IMR-90 (cell line): ENCODE measurements around the gene SPDEF. TPM values are rescaled to one million over a fixed set of nuclear protein-coding genes. Genes with fewer than 3 reads are reported as not detected.

Experiments used
- ATAC-seq: fragments of 200-7000 bp; cut with Tn5 transposase; 2 replicates; pipeline ENCODE4 v1.9.1; 2020; ENCODE audit warnings: low read depth, mild to moderate bottlenecking, moderate library complexity
- BruUV-seq: library from RNA; stranded (reverse); fragments of 400-500 nt; replicated peaks from 2 replicates; lab custom pipeline; 2021; lab: Mats Ljungman, UMichigan
- CTCF ChIA-PET: fragments of 300-600 bp; formaldehyde crosslinking; extraction: SDS; loops from one replicate; lab custom pipeline; 2021; ENCODE audit warnings: antibody characterized with exemption; lab: Yijun Ruan, JAX
- POLR2A ChIA-PET: fragments of 300-600 bp; sonication (Branson Sonifier 250); formaldehyde crosslinking; loops from one replicate; lab custom pipeline; 2022; ENCODE audit warnings: antibody characterized with exemption; ENCODE audit not compliant: unreplicated experiment; lab: Charles Lee
- DNase-seq: peaks from one replicate; pipeline ENCODE4 v3.0.0; 2013
- H2AFZ ChIP-seq: replicated peaks from 2 replicates; pipeline ENCODE3; 2013; ENCODE audit warnings: low read length, mild to moderate bottlenecking; ENCODE audit not compliant: poor library complexity
- H2AK5ac ChIP-seq: 2 replicates; pipeline ENCODE4 v1.6.1; 2013; ENCODE audit warnings: low read depth, low read length, inconsistent platforms
- H2AK9ac ChIP-seq: replicated peaks from 2 replicates; pipeline ENCODE3; 2013; ENCODE audit warnings: mild to moderate bottlenecking, low read depth, low read length, moderate library complexity; ENCODE audit not compliant: poor library complexity
- H2BK120ac ChIP-seq: 2 replicates; pipeline ENCODE4 v1.6.1; 2013; ENCODE audit warnings: low read depth, low read length, inconsistent platforms
- H2BK15ac ChIP-seq: 3 replicates; pipeline ENCODE4 v1.6.1; 2013; ENCODE audit warnings: low read depth, low read length, inconsistent platforms
- H2BK20ac ChIP-seq: 2 replicates; pipeline ENCODE4 v1.6.1; 2013; ENCODE audit warnings: low read depth, mild to moderate bottlenecking, inconsistent platforms, low read length, moderate library complexity
- H2BK5ac ChIP-seq: 2 replicates; pipeline ENCODE4 v1.6.1; 2013; ENCODE audit warnings: mild to moderate bottlenecking, low read depth, low read length, inconsistent platforms; ENCODE audit not compliant: poor library complexity, severe bottlenecking
- H3K14ac ChIP-seq: replicated peaks from 2 replicates; pipeline ENCODE4 v1.6.1; 2013; ENCODE audit warnings: low read depth, low read length, inconsistent platforms
- H3K18ac ChIP-seq: 2 replicates; pipeline ENCODE4 v1.6.1; 2013; ENCODE audit warnings: low read depth, low read length, control low read depth
- H3K23ac ChIP-seq: 2 replicates; pipeline ENCODE4 v1.6.1; 2013; ENCODE audit warnings: low read depth, low read length, inconsistent platforms
- H3K27ac ChIP-seq: 2 replicates; pipeline ENCODE4 v1.5.1; 2013; ENCODE audit warnings: mild to moderate bottlenecking, control low read depth, low read length; ENCODE audit not compliant: insufficient read depth
- H3K27me3 ChIP-seq: 2 replicates; pipeline ENCODE4 v1.6.1; 2013; ENCODE audit warnings: low read length; ENCODE audit not compliant: control insufficient read depth, insufficient read depth
- H3K36me3 ChIP-seq: 2 replicates; pipeline ENCODE4 v1.6.1; 2013; ENCODE audit warnings: low read length, mixed read lengths; ENCODE audit not compliant: control insufficient read depth, insufficient read depth
- H3K4ac ChIP-seq: 2 replicates; pipeline ENCODE4 v1.6.1; 2013; ENCODE audit warnings: low read depth, low read length, inconsistent platforms
- H3K4me1 ChIP-seq: 2 replicates; pipeline ENCODE4 v1.6.1; 2013; ENCODE audit warnings: low read length, mixed read lengths; ENCODE audit not compliant: control insufficient read depth, insufficient read depth
- H3K4me2 ChIP-seq: 2 replicates; pipeline ENCODE4 v1.6.1; 2013; ENCODE audit warnings: low read depth, mild to moderate bottlenecking, control low read depth, low read length, moderate library complexity
- H3K4me3 ChIP-seq: 2 replicates; pipeline ENCODE4 v1.5.1; 2013; ENCODE audit warnings: low read depth, mild to moderate bottlenecking, control low read depth, low read length, moderate library complexity; ENCODE audit not compliant: insufficient read depth
- H3K56ac ChIP-seq: 2 replicates; pipeline ENCODE4 v1.6.1; 2013; ENCODE audit warnings: low read length, inconsistent platforms; ENCODE audit not compliant: insufficient read depth; ENCODE audit errors: extremely low read depth
- H3K79me1 ChIP-seq, 2 experiments: 2 replicates each; pipeline ENCODE4 v1.6.1; 2013; ENCODE audit warnings: low read length in 2 of 2, inconsistent platforms in 1 of 2, low read depth in 1 of 2
- H3K9ac ChIP-seq: 2 replicates; pipeline ENCODE4 v1.6.1; 2013; ENCODE audit warnings: low read depth, low read length, control low read depth
- H3K9me1 ChIP-seq: 2 replicates; pipeline ENCODE4 v1.6.1; 2013; ENCODE audit warnings: low read length, inconsistent platforms; ENCODE audit not compliant: insufficient read depth
- H3K9me3 ChIP-seq: 2 replicates; pipeline ENCODE4 v1.6.1; 2013; ENCODE audit warnings: low read length; ENCODE audit not compliant: control insufficient read depth, insufficient read depth
- H4K20me1 ChIP-seq: 2 replicates; pipeline ENCODE4 v1.6.1; 2013; ENCODE audit warnings: low read length, inconsistent platforms; ENCODE audit not compliant: insufficient read depth
- H4K5ac ChIP-seq: 2 replicates; pipeline ENCODE4 v1.6.1; 2013; ENCODE audit warnings: mild to moderate bottlenecking, low read depth, low read length, control low read depth
- H4K8ac ChIP-seq, 2 experiments: 2 replicates each; pipeline ENCODE4 v1.6.1; 2013; ENCODE audit warnings: low read depth in 2 of 2, low read length in 2 of 2, control low read depth in 1 of 2, inconsistent platforms in 1 of 2
- H4K91ac ChIP-seq: 2 replicates; pipeline ENCODE4 v1.6.1; 2013; ENCODE audit warnings: low read depth, low read length, inconsistent platforms; ENCODE audit not compliant: insufficient read depth
- MAFK ChIP-seq: IDR thresholded peaks from 2 replicates; pipeline ENCODE4 v1.6.1; 2012; ENCODE audit warnings: low read depth, low read length, improper control_type of control experiment
- NFE2L2 ChIP-seq: fragments of 150-350 bp; IDR thresholded peaks from 2 replicates; pipeline ENCODE4 v1.6.1; 2016; ENCODE audit warnings: low read depth, mild to moderate bottlenecking, low read length
- RAD21 ChIP-seq: IDR thresholded peaks from 2 replicates; pipeline ENCODE4 v1.6.1; 2012; ENCODE audit warnings: low read length, improper control_type of control experiment
- RCOR1 ChIP-seq: IDR thresholded peaks from 2 replicates; pipeline ENCODE4 v1.6.1; 2012; ENCODE audit warnings: mild to moderate bottlenecking, low read length, improper control_type of control experiment; ENCODE audit not compliant: insufficient replicate concordance
- RFX5 ChIP-seq: IDR thresholded peaks from 2 replicates; pipeline ENCODE4 v1.8.0; 2012; ENCODE audit warnings: low read depth, mild to moderate bottlenecking, low read length, moderate library complexity
- WGBS, 2 experiments: methylation state at CpG; one replicate each; pipeline versions ENCODE4 v1.1.5 to v1.1.7; 2013; ENCODE audit warnings: missing lambda C conversion rate in 2 of 2; ENCODE audit not compliant: insufficient read length in 1 of 2; ENCODE audit errors: extremely low coverage in 2 of 2; 5-methylcytosine and 5-hydroxymethylcytosine counted together
- dilution Hi-C: fragments of 300-500 bp; cut with HindIII; formaldehyde crosslinking; loops from one replicate; pipeline ENCODE4 v1.14.3; 2018; ENCODE audit warnings: low sequenced_read_pairs; ENCODE audit not compliant: unreplicated experiment
- in situ Hi-C: fragments of 300-500 bp; cut with MboI; formaldehyde crosslinking; loops from 3 replicates; pipeline ENCODE4 v1.14.3; 2019; ENCODE audit warnings: low sequenced_read_pairs, inconsistent platforms, mixed read lengths
- intact Hi-C: fragments of 100-400 bp; cut with micrococcal nuclease; formaldehyde crosslinking; loops from 2 replicates; pipeline ENCODE4 v1.10.0; 2022
- polyA plus RNA-seq, 3 experiments: library from polyadenylated mRNA; depleted of rRNA; stranded (reverse); fragments of >200 nt; gene quantifications; 2 replicates each; pipeline ENCODE4 v1.2.3, GENCODE V29; 2012; ENCODE audit warnings: low replicate concordance in 1 of 3
- total RNA-seq: library from RNA; depleted of rRNA; stranded (reverse); fragments of >200 nt; gene quantifications from 2 replicates; pipeline ENCODE4 v1.2.3, GENCODE V29; 2012

Gene SPDEF
- total and polyA plus RNA-seq, 2 of the 4 experiments (the other 2 are of a cell fraction), result 0.05 TPM; not detected in 1

- WGBS, 2 experiments, result 80% methylated on average over 1 of the region's 10 CpGs; no CpG with 5 or more reads in 1 of the 2 experiments
- in situ Hi-C loops (no loop called here), intact Hi-C loops (no loop called here), dilution Hi-C loops (no loop called here)
- no peak overlapping the region for H3K14ac ChIP-seq
- H3K79me1 ChIP-seq, result no peaks in the 10 kb centered on the region
- H3K9me1 ChIP-seq, result no peaks in the 10 kb centered on the region
- H3K23ac ChIP-seq, result no peak overlapping the region
- H2BK120ac ChIP-seq, result no peak overlapping the region
- BruUV-seq, result no TSS peak
- ATAC-seq, result peak; percentile 86
- peak overlapping the region; percentile 21 for H2AK9ac ChIP-seq
- no peak overlapping the region for H3K27ac ChIP-seq
- H2BK20ac ChIP-seq, result no peak overlapping the region
- no peaks in the 10 kb centered on the region for H3K9me3 ChIP-seq
- no peak overlapping the region for H3K9ac ChIP-seq
- no peak overlapping the region for H2BK15ac ChIP-seq
- TF ChIP-seq MAFK (no peak), RCOR1 (no peak), RAD21 (no peak), NFE2L2 (peak; percentile 43; the same call in 1 of the 2 replicates), RFX5 (no peak)
- H3K4me3 ChIP-seq, result no peak overlapping the region
- H3K36me3 ChIP-seq, result no peaks in the 10 kb centered on the region
- peak; percentile 23 for DNase-seq
- CTCF ChIA-PET, result no interaction called here
- H2BK5ac ChIP-seq, result no peak overlapping the region
- no peak overlapping the region for H3K4ac ChIP-seq
- no peak overlapping the region for H2AK5ac ChIP-seq
- H4K91ac ChIP-seq, result no peak overlapping the region
- no peak overlapping the region for H3K56ac ChIP-seq
- peaks cover 2% of the 10 kb centered on the region; the same call in 1 of the 2 replicates for H3K4me1 ChIP-seq
- H4K8ac ChIP-seq, result no peak overlapping the region
- no peaks in the 10 kb centered on the region for H4K20me1 ChIP-seq
- no peak overlapping the region for H3K18ac ChIP-seq
- POLR2A ChIA-PET, result no interaction called here
- peak overlapping the region; percentile 36 for H2AFZ ChIP-seq
- no peak overlapping the region; the same call in 1 of the 2 replicates for H3K4me2 ChIP-seq
- H3K27me3 ChIP-seq, result peaks cover 20% of the 10 kb centered on the region
- no peak overlapping the region for H4K5ac ChIP-seq
Observed at GRCh38 chr6:34491091-34491430, 65.1 kb downstream of the SPDEF start.
